Smooth muscle cell of bladder (primary cell): ENCODE data around the gene CILP2. TPM values are rescaled to one million over a fixed set of nuclear protein-coding genes. Genes with fewer than 3 reads are reported as not detected.

Source experiments
- total RNA-seq: library from RNA; depleted of rRNA; stranded (reverse); fragments of >200 nt; gene quantifications from 2 replicates; pipeline ENCODE4 v1.2.3, GENCODE V29; 2014

CILP2 gene
- total RNA-seq: 0.14 and 0.37 TPM in 2 replicates

DNA sequence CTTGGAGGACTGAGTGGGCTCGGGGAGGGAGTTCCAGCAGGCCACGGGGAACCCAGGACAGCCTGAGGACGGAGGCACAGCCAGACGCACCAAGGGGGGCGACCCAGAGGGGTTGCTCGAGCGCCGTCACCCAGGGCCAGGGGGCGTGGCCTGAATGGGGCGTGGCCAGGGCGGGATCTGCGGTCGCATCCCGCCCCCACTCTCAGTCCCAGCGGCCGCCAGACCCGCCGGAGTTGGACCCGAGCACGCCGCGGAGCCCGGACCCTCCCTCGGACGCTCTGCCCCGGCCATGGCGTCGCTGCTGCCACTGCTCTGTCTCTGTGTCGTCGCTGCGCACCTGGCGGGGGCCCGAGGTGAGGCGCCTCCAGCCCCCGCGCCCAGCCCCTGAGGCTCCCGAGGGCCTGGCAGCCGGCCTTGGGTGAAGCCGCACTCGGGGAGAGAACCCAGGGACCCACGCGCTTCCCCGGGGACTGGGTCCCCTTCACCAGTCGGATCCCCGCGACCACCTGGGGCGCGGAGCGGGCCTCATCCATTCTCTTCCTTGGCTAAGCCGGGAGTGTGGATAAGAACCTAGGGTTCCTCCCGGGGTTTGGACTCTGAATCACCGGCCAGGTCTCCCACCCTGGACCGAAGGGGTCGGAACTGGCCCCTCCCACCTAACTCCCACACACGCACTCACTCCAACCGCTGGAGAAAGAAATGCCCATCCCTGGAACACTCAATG, at the start of gene CILP2:
CILP2 (plus strand) TSS at position 205 of the 724 bp plus-strand sequence; CDS start at position 290, 85 bp downstream.

GRCh38 chr19:19514881-19515641, 23.0 kb upstream of the CILP2 start, which contains the start of gene TSSK6:
Gene TSSK6 (minus strand): TSS chr19:19515548. CDS start chr19:19515427, 121 bp downstream.

DNA sequence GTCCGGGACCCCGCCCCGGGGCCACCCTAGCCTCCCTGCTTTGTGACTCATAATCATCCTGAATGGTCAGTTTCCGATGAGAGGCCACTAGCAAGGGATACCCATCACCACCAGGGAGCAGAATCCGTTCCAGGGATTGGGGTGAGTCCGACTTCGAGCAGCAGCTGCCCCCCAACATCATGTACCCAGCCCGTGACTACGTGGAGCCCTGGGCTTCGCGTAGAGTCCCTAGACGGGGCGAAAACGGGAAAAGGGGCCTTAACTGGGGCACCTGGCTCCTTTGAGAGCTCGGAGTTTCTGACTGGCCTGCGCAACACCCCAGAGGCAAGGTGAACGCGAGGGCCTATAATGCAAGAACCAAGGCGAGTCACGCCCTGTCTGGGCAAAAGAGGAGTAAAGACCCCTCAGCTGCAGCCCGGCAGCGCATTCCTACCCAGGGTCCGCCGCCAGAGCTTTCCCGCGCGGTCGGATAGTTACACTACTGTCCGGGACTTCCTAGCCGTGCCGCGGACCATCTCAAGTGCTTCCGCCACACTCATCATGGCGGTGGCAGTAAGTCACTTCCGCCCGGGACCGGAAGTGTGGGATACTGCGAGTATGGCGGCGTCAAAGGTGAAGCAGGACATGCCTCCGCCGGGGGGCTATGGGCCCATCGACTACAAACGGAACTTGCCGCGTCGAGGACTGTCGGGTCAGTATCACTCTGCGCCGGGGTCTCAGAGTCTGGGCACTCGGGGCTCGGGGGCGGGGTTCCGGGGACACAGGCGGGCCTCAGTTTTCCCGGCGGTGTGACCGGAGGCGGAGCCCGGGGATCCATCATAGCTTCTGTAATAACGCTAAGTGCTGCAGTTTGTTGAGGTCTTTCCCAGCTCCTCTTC, 22.2 kb upstream of the CILP2 start, which contains the start of gene NDUFA13:
NDUFA13 (plus strand) TSS at position 584 of the 878 bp plus-strand sequence; CDS start at position 598, 14 bp downstream.

GRCh38 chr19:19528721-19529490, 9.2 kb upstream of the CILP2 start, which contains the start of gene YJEFN3:
Gene YJEFN3 (plus strand): TSS chr19:19528911. CDS start chr19:19528933, 22 bp downstream.

Other genes starting within 250 kb of the CILP2 start
- gene SUGP1, start 217.8 kb upstream of the CILP2 start, total RNA-seq: 26.5 and 33.8 TPM in 2 replicates
- 16.8 and 27.0 TPM in 2 replicates for gene MAU2, start 217.4 kb upstream of the CILP2 start, total RNA-seq
- gene GATAD2A, start 132.6 kb upstream of the CILP2 start, total RNA-seq: 17.8 and 30.2 TPM in 2 replicates
- 1.4 and 1.8 TPM in 2 replicates for gene TSSK6, start 22.7 kb upstream of the CILP2 start, total RNA-seq
- 405 and 429 TPM in 2 replicates for gene NDUFA13, start 22.0 kb upstream of the CILP2 start, total RNA-seq
- gene YJEFN3, start 9.4 kb upstream of the CILP2 start, total RNA-seq: 0.57 and 0.92 TPM in 2 replicates
- gene PBX4, start 80.4 kb downstream of the CILP2 start, total RNA-seq: 0.43 and 0.55 TPM in 2 replicates
- 0.71 and 1.3 TPM in 2 replicates for gene LPAR2, start 90.0 kb downstream of the CILP2 start, total RNA-seq
- 3.3 and 4.1 TPM in 2 replicates for gene GMIP, start 105.4 kb downstream of the CILP2 start, total RNA-seq
- 21.8 and 28.8 TPM in 2 replicates for gene ATP13A1, start 125.4 kb downstream of the CILP2 start, total RNA-seq
- gene ZNF101, start 130.6 kb downstream of the CILP2 start, total RNA-seq: 5.0 and 6.0 TPM in 2 replicates
- gene ZNF14, start 194.8 kb downstream of the CILP2 start, total RNA-seq: 5.5 and 6.0 TPM in 2 replicates